Measurements from ENCODE around the gene SHMT2.

- TF ChIP-seq CTCF (IDR thresholded peaks at IDR 0.05) (peak; percentile 55; the same call in 1 of the 2 replicates), MAX (CRISPR knock-in tag; IDR thresholded peaks at IDR 0.05) (no peak), ZNF317 (CRISPR knock-in tag; IDR thresholded peaks at IDR 0.05; ENCODE audit: borderline replicate concordance, low read depth) (no peak), FOXJ3 (CRISPR knock-in tag; IDR thresholded peaks at IDR 0.05; ENCODE audit: borderline replicate concordance) (no peak), TCF7 (CRISPR knock-in tag; IDR thresholded peaks at IDR 0.05; ENCODE audit: low read depth) (no peak), PRDM15 (CRISPR knock-in tag; IDR thresholded peaks at IDR 0.05) (no peak), ATF2 (CRISPR knock-in tag; IDR thresholded peaks at IDR 0.05; ENCODE audit: borderline replicate concordance, low read depth) (no peak), MXD4 (CRISPR knock-in tag; IDR thresholded peaks at IDR 0.05; ENCODE audit: borderline replicate concordance) (no peak), JUN (CRISPR knock-in tag; IDR thresholded peaks at IDR 0.05) (no peak), TEAD1 (CRISPR knock-in tag; IDR thresholded peaks at IDR 0.05) (no peak), E2F4 (CRISPR knock-in tag; IDR thresholded peaks at IDR 0.05; ENCODE audit: borderline replicate concordance, low read depth) (no peak)
These were observed 14.2 kb downstream of the SHMT2 start for GRCh38 chr12:57243521-57244311.
